Myocyte (in vitro differentiated cells): ENCODE data around the gene TMEM63A. TPM values are rescaled to one million over a fixed set of nuclear protein-coding genes. Genes with fewer than 3 reads are reported as not detected.
"Not testable (repeated sequence)": the region's sequence is repeated elsewhere in the genome, so short reads cannot be mapped to it uniquely, and the experiment has no call there.

Source experiments
- DNase-seq: peaks from one replicate; pipeline ENCODE4 v3.0.0-alpha.2; 2012; ENCODE audit warnings: low read depth
- microRNA-seq: library from miRNA; unstranded; fragments of <30 nt; microRNA quantifications from one replicate; pipeline ENCODE4, GENCODE V29; 2016
- total RNA-seq: library from RNA; depleted of rRNA; stranded (reverse); fragments of >200 nt; gene quantifications from 2 replicates; pipeline ENCODE4 v1.2.3, GENCODE V29; 2014

TMEM63A gene
- total RNA-seq, 1 donor from 2014 or later = 10.8 TPM

DNA sequence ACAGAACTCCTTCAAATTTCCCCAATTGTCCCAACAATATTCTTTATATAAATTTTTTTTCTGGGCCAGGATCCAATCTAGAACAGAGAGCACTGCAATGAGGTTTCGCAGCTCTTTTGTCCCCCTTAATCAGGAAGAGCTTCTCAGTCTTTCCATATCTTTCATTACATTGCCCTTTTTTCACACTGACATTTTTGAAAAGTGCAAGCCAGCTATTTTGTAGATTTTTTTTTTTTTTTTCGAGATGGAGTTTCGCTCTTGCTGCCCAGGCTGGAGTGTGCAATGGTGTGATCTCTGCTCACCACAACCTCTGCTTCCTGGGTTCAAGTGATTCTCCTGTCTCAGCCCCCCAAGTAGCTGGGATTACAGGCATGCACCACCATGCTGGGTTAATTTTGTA is 75.4 kb downstream of the TMEM63A start:
- not testable (repeated sequence) for DNase-seq

DNA sequence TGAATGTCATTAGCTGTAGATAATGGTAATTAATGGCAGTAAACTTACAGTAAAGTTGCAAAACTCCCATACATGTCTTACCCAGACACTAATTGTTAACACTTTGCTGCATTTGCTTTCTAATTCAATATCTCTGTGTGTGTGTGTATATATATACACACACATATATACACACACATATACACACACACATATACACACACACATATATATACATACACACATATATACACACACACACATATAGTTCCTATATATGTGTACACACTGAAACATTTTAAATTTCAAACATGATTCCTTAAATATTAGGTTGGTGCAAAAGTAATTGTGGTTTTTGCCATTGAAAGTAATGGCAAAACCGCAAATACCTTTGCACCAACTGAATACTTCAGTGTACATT is 75.9 kb downstream of the TMEM63A start:
- no peak for DNase-seq

DNA sequence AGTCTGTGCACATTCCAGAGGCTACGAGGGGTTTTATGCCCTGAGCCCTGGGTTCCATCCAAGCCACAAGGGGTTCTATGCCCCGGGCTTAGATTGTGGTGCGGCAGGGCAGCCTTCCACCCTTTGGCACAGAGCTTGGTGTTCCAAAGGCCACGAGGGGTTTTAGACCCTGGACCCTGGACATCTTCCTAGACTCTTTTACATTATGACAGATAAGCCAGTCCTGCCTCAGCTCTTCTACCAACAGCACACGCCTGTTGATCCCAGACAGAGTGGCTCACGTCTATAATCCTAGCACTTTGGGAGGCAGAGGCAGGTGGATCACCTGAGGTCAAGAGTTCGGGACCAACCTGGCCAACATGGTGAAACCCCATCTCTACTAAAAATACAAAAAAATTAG is 81.0 kb downstream of the TMEM63A start:
- not testable (repeated sequence) for DNase-seq

DNA sequence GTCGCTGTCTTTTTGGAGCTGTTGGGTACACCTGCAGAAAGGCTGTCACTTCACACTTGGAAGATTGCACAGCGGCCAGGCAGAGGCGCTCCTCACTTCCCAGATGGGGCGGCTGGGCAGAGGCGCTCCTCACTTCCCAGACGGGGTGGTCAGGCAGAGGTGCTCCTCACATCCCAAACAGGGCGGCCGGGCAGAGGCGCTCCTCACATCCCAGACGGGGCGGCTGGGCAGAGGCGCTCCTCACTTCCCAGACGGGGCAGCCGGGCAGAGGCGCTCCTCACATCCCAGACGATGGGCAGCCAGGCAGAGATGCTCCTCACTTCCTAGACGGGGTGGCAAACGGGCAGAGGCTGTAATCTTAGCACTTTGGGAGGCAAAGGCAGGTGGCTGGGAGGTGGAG is 86.1 kb downstream of the TMEM63A start:
- not testable (repeated sequence) for DNase-seq

Small RNA genes lying within 50 kb of the gene (microRNA-seq; reads per million reads assigned to microRNA genes)
- not detected for gene MIR6741

Other genes starting within 250 kb of the TMEM63A start
- gene ENAH, start 229.3 kb downstream of the TMEM63A start, total RNA-seq = 70.3 and 88.1 TPM in 2 replicates
- 249 and 277 TPM in 2 replicates for gene SRP9, start 104.6 kb downstream of the TMEM63A start, total RNA-seq
- 24.1 and 28.3 TPM in 2 replicates for gene EPHX1, start 72.3 kb downstream of the TMEM63A start, total RNA-seq
- gene LEFTY1, start 6.8 kb upstream of the TMEM63A start, total RNA-seq = 0.08 and 0.21 TPM in 2 replicates
- 58.1 and 61.4 TPM in 2 replicates for gene PYCR2, start 41.9 kb upstream of the TMEM63A start, total RNA-seq
- 0.78 and 1.7 TPM in 2 replicates for gene LEFTY2, start 58.8 kb upstream of the TMEM63A start, total RNA-seq
- 29.2 and 31.0 TPM in 2 replicates for gene SDE2, start 117.0 kb upstream of the TMEM63A start, total RNA-seq
- 288 and 318 TPM in 2 replicates for gene H3-3A, start 180.3 kb upstream of the TMEM63A start, total RNA-seq